ENCODE data around the gene RARA.

Gene RARA

DNA sequence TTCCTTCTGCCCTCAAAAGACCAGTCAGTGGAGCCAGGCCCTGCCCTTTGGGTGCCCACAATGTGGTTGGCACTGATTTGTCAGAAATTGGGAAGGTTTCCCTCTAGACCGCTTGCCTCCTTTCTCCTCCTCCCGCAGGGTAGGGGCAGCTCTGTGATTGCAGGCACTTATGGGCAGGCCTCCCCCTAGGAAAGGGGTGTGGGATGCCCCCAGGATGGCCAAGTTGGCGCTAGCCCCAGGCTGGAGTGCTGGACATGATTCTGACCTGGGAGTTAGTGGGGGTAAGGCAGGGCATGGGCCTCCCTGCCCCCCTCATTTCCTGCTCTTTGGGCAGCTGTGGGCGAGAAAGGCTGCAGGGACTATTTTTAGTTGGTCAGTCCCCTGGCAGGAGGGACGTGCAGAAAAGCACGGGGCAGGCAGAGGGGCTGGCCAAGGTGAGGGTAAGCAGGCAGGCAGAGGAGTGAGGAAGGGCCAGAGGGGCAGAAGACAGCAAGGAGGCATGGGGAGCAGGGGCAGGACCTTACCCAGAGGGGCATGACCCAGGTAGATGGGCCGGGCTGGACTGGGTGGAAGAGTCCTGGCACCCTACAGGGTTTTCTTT is 3.3 kb downstream of the RARA start:
- Mint-ChIP-seq H3K4me1 (peaks cover 2% of the 10 kb centered on the region), H3K9me3 (no peaks in the 10 kb centered on the region), H3K27ac (no peak overlapping the region), H3K27me3 (ENCODE audit: low read depth) (no peaks in the 10 kb centered on the region), H3K4me3 (no peak overlapping the region), H3K36me3 (ENCODE audit: low read depth) (no peaks in the 10 kb centered on the region)
- TF ChIP-seq, protein P1, sequence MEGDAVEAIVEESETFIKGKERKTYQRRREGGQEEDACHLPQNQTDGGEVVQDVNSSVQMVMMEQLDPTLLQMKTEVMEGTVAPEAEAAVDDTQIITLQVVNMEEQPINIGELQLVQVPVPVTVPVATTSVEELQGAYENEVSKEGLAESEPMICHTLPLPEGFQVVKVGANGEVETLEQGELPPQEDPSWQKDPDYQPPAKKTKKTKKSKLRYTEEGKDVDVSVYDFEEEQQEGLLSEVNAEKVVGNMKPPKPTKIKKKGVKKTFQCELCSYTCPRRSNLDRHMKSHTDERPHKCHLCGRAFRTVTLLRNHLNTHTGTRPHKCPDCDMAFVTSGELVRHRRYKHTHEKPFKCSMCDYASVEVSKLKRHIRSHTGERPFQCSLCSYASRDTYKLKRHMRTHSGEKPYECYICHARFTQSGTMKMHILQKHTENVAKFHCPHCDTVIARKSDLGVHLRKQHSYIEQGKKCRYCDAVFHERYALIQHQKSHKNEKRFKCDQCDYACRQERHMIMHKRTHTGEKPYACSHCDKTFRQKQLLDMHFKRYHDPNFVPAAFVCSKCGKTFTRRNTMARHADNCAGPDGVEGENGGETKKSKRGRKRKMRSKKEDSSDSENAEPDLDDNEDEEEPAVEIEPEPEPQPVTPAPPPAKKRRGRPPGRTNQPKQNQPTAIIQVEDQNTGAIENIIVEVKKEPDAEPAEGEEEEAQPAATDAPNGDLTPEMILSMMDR (IDR thresholded peaks at IDR 0.05; ENCODE audit: unreplicated experiment in 3 of 3) = no peak

DNA sequence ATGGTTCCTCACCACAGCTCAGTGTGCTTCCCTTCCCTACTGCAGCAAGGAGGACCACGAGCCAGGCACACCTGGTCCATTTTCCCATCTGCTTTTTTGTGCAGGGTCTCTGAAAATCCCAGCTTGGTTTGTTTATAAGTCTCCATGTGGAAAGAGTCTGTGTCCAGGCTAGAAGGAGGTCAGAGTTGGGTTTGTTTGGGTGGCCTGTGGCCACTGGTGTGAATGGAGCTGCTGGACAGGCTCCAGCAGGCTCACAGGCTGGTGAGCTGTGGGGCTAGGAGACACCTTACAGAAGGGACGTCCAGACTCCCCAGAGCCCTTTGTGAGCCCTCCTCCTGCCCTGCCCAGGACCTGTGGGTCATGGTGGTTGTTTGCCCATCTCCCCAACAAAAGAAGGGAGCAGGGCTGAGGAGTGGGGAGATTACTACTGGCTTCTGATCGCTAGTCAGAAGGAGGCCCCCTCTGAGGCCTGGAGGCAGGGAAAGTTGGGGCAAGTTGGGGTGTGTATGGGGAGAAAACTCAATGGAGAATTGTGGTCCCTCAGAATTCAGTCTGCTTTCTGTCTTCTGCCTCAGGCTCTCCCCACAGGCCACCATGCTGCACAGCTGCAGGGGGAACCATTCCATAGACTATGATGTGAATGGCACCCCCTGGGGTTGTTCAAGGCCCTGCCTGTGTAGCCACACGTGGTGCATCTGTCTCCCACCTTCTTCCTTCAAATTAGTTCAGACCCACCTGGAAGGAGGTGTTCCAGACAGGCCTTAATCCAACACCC is 4.1 kb downstream of the RARA start:
- Mint-ChIP-seq H3K4me1 (peaks cover 11% of the 10 kb centered on the region), H3K9me3 (no peaks in the 10 kb centered on the region), H3K27ac (peak overlapping the region in 2 of 3 experiments; percentile 39 to 94), H3K4me3 (peak overlapping the region in 1 of 3 experiments; percentile 65), H3K36me3 (ENCODE audit: low read depth) (no peaks in the 10 kb centered on the region), H3K27me3 (ENCODE audit: low read depth) (no peaks in the 10 kb centered on the region)
- TF ChIP-seq, protein P1 (IDR thresholded peaks at IDR 0.05; ENCODE audit: unreplicated experiment in 3 of 3) = no peak

GRCh38 chr17:40313668-40314583 is 4.9 kb downstream of the RARA start:
- H3K36me3 Mint-ChIP-seq (ENCODE audit: low read depth) = no peaks in the 10 kb centered on the region
- no peaks in the 10 kb centered on the region for H3K27me3 Mint-ChIP-seq (ENCODE audit: low read depth)
- no peaks in the 10 kb centered on the region for H3K9me3 Mint-ChIP-seq
- H3K4me1 Mint-ChIP-seq = peaks cover 18% of the 10 kb centered on the region
- H3K4me3 Mint-ChIP-seq = peak overlapping the region in 2 of 3 experiments; percentile 48 to 65
- TF ChIP-seq, protein P1 (IDR thresholded peaks at IDR 0.05; ENCODE audit: unreplicated experiment in 3 of 3) = no peak
- H3K27ac Mint-ChIP-seq = peak overlapping the region in 2 of 3 experiments; percentile 39 to 94

- peak overlapping the region in 2 of 3 experiments; percentile 38 to 68 for H3K4me3 Mint-ChIP-seq
- TF ChIP-seq, protein P1 (IDR thresholded peaks at IDR 0.05; ENCODE audit: unreplicated experiment in 3 of 3) = no peak
- no peaks in the 10 kb centered on the region for H3K9me3 Mint-ChIP-seq
- peak overlapping the region in 2 of 3 experiments; percentile 39 to 94 for H3K27ac Mint-ChIP-seq
- no peaks in the 10 kb centered on the region for H3K27me3 Mint-ChIP-seq (ENCODE audit: low read depth)
- H3K36me3 Mint-ChIP-seq (ENCODE audit: low read depth) = no peaks in the 10 kb centered on the region
- H3K4me1 Mint-ChIP-seq = peaks cover 22% of the 10 kb centered on the region
These were observed 5.6 kb downstream of the RARA start for GRCh38 chr17:40314584-40314956.

DNA sequence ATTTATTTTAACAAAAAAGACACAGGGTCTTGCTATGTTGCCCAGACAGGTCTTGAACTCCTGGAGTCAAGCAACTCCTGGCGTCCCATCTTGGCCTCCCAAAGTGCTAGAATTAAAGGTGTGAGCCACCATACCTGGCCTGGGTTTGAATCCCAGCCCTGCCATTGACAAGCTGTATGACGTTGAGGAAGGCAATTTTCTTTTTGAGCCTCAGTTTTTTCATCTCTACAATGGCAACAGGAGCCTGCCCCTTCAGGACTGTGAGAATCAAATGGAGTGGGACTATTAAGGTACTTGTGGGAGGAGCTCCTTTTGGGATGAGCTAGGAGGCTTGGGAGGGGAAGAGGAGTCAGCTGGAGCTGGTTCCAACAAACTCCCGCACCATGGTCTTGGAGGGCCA is 6.2 kb downstream of the RARA start:
- Mint-ChIP-seq H3K4me3 (peak overlapping the region in 1 of 3 experiments; percentile 82), H3K4me1 (peaks cover 29% of the 10 kb centered on the region), H3K27ac (peak overlapping the region in 2 of 3 experiments; percentile 76 to 96), H3K9me3 (no peaks in the 10 kb centered on the region), H3K27me3 (ENCODE audit: low read depth) (no peaks in the 10 kb centered on the region), H3K36me3 (ENCODE audit: low read depth) (no peaks in the 10 kb centered on the region)
- TF ChIP-seq, protein P1 (IDR thresholded peaks at IDR 0.05; ENCODE audit: unreplicated experiment in 3 of 3) = no peak
